H9 (cell line): ENCODE results near the gene PDE8A. TPM values are rescaled to one million over a fixed set of nuclear protein-coding genes. Genes with fewer than 3 reads are reported as not detected.

Experiments used
- DNase-seq: peaks from one replicate; pipeline ENCODE4 v3.0.0-alpha.2; 2017
- H2AFZ ChIP-seq: one replicate; pipeline ENCODE4 v1.6.1; 2013; ENCODE audit warnings: mild to moderate bottlenecking, low read length, control low read depth, moderate library complexity
- H2AK5ac ChIP-seq: 2 replicates; pipeline ENCODE4 v1.6.1; 2013; ENCODE audit warnings: low read length, control low read depth, mixed read lengths; ENCODE audit not compliant: insufficient read length
- H2BK120ac ChIP-seq: one replicate; pipeline ENCODE4 v1.6.1; 2013; ENCODE audit warnings: low read depth, mild to moderate bottlenecking, low read length, control low read depth, inconsistent platforms; ENCODE audit not compliant: poor library complexity, severe bottlenecking
- H2BK12ac ChIP-seq: 2 replicates; pipeline ENCODE4 v1.6.1; 2013; ENCODE audit warnings: low read length, control low read depth, mixed read lengths, low read depth; ENCODE audit not compliant: insufficient read length
- H2BK15ac ChIP-seq: 2 replicates; pipeline ENCODE4 v1.6.1; 2013; ENCODE audit warnings: low read depth, low read length, control low read depth
- H2BK20ac ChIP-seq: one replicate; pipeline ENCODE4 v1.6.1; 2013; ENCODE audit warnings: low read depth, mild to moderate bottlenecking, low read length, control low read depth, inconsistent platforms; ENCODE audit not compliant: poor library complexity, severe bottlenecking
- H2BK5ac ChIP-seq: 2 replicates; pipeline ENCODE4 v1.6.1; 2013; ENCODE audit warnings: low read length, control low read depth, mixed read lengths; ENCODE audit not compliant: insufficient read length
- H3K14ac ChIP-seq: 2 replicates; pipeline ENCODE4 v1.6.1; 2013; ENCODE audit warnings: low read length, control low read depth; ENCODE audit not compliant: insufficient read depth
- H3K18ac ChIP-seq: 2 replicates; pipeline ENCODE4 v1.6.1; 2013; ENCODE audit warnings: low read depth, mild to moderate bottlenecking, mixed read lengths, low read length, control low read depth; ENCODE audit not compliant: insufficient read length
- H3K23ac ChIP-seq: 2 replicates; pipeline ENCODE4 v1.6.1; 2013; ENCODE audit warnings: low read length, control low read depth, mixed read lengths, low read depth; ENCODE audit not compliant: insufficient read length
- H3K23me2 ChIP-seq: 2 replicates; pipeline ENCODE4 v1.6.1; 2013; ENCODE audit warnings: low read depth, mild to moderate bottlenecking, mixed read lengths, low read length, control low read depth; ENCODE audit not compliant: insufficient read length, poor library complexity, severe bottlenecking
- H3K27ac ChIP-seq: 2 replicates; pipeline ENCODE4 v1.5.1; 2013; ENCODE audit warnings: low read length, control low read depth, mixed read lengths, low read depth; ENCODE audit not compliant: insufficient read length
- H3K27me3 ChIP-seq: 2 replicates; pipeline ENCODE4 v1.6.1; 2013; ENCODE audit warnings: low read length, control low read depth, inconsistent platforms; ENCODE audit not compliant: insufficient read depth
- H3K4ac ChIP-seq: 2 replicates; pipeline ENCODE4 v1.6.1; 2013; ENCODE audit warnings: low read depth, mild to moderate bottlenecking, control low read depth, inconsistent platforms, low read length, moderate library complexity
- H3K4me1 ChIP-seq: 2 replicates; pipeline ENCODE4 v1.6.1; 2013; ENCODE audit warnings: low read length, control low read depth, inconsistent platforms; ENCODE audit not compliant: insufficient read depth
- H3K4me2 ChIP-seq: 2 replicates; pipeline ENCODE4 v1.6.1; 2013; ENCODE audit warnings: low read length, control low read depth, mixed read lengths; ENCODE audit not compliant: insufficient read length, insufficient read depth
- H3K56ac ChIP-seq: 2 replicates; pipeline ENCODE4 v1.6.1; 2013; ENCODE audit warnings: low read depth, mild to moderate bottlenecking, mixed read lengths, low read length, control low read depth; ENCODE audit not compliant: insufficient read length
- H3K79me1 ChIP-seq: 2 replicates; pipeline ENCODE4 v1.6.1; 2013; ENCODE audit warnings: low read depth, mild to moderate bottlenecking, moderate library complexity, low read length, control low read depth, inconsistent platforms; ENCODE audit not compliant: insufficient read depth, poor library complexity, severe bottlenecking
- H3K79me2 ChIP-seq: 2 replicates; pipeline ENCODE4 v1.6.1; 2013; ENCODE audit warnings: low read length, control low read depth, inconsistent platforms; ENCODE audit not compliant: insufficient read depth
- H3K9ac ChIP-seq: 2 replicates; pipeline ENCODE4 v1.6.1; 2013; ENCODE audit warnings: low read length, control low read depth, mixed read lengths; ENCODE audit not compliant: insufficient read length; ENCODE audit errors: extremely low read depth
- H3K9me3 ChIP-seq: one replicate; pipeline ENCODE4 v1.6.1; 2013; ENCODE audit warnings: low read depth, low read length, inconsistent platforms; ENCODE audit not compliant: control insufficient read depth
- H3T11ph ChIP-seq: one replicate; pipeline ENCODE4 v1.6.1; 2013; ENCODE audit warnings: mild to moderate bottlenecking, low read length, control low read depth, inconsistent platforms
- H4K20me1 ChIP-seq: one replicate; pipeline ENCODE4 v1.6.1; 2013; ENCODE audit not compliant: control insufficient read depth, insufficient read length, insufficient read depth
- H4K5ac ChIP-seq: 2 replicates; pipeline ENCODE4 v1.6.1; 2013; ENCODE audit warnings: low read depth, mild to moderate bottlenecking, mixed read lengths, low read length, control low read depth; ENCODE audit not compliant: insufficient read length
- H4K8ac ChIP-seq: replicated peaks from 2 replicates; pipeline ENCODE4 v1.6.1; 2013; ENCODE audit warnings: low read length, control low read depth, mixed read lengths, low read depth; ENCODE audit not compliant: insufficient read length
- H4K91ac ChIP-seq: 2 replicates; pipeline ENCODE4 v1.6.1; 2013; ENCODE audit warnings: low read depth, mild to moderate bottlenecking, moderate library complexity, mixed read lengths, low read length, control low read depth; ENCODE audit not compliant: insufficient read length
- H3K27ac Mint-ChIP-seq, 3 experiments: 2 replicates in 2 of 3; 3 replicates in 1 of 3; pipeline ENCODE4 v1.8.0; 2020 to 2021; ENCODE audit warnings: mixed read lengths in 3 of 3, mild to moderate bottlenecking in 1 of 3, moderate library complexity in 1 of 3
- H3K27me3 Mint-ChIP-seq: 2 replicates; pipeline ENCODE4 v1.8.0; 2021; ENCODE audit warnings: low read depth, mild to moderate bottlenecking, moderate library complexity, mixed read lengths
- H3K36me3 Mint-ChIP-seq, 3 experiments: 2 replicates in 2 of 3; 3 replicates in 1 of 3; pipeline ENCODE4 v1.8.0; 2020 to 2021; ENCODE audit warnings: low read depth in 3 of 3, mixed read lengths in 3 of 3; ENCODE audit not compliant: insufficient read depth in 1 of 3
- H3K4me1 Mint-ChIP-seq, 2 experiments: 2 replicates each; pipeline ENCODE4 v1.8.0; 2020; ENCODE audit warnings: mixed read lengths in 2 of 2
- H3K4me3 Mint-ChIP-seq, 2 experiments: 2 replicates in 1 of 2; 3 replicates in 1 of 2; pipeline ENCODE4 v1.8.0; 2020 to 2021; ENCODE audit warnings: mild to moderate bottlenecking in 2 of 2, mixed read lengths in 2 of 2, moderate library complexity in 1 of 2
- H3K9me3 Mint-ChIP-seq, 2 experiments: 2 replicates in 1 of 2; 3 replicates in 1 of 2; pipeline ENCODE4 v1.8.0; 2020; ENCODE audit warnings: mild to moderate bottlenecking in 2 of 2, mixed read lengths in 2 of 2, moderate library complexity in 1 of 2
- WGBS: extraction: QIAGEN DNeasy Blood & Tissue Kit; methylation state at CpG from one replicate; pipeline ENCODE4 v1.1.7; 2013; ENCODE audit warnings: missing lambda C conversion rate, low lambda C conversion rate, mixed read lengths; ENCODE audit not compliant: insufficient read length; ENCODE audit errors: extremely low coverage; 5-methylcytosine and 5-hydroxymethylcytosine counted together
- total RNA-seq: library from RNA; stranded (reverse); gene quantifications from 2 replicates; pipeline ENCODE4 v1.2.1, GENCODE V29; 2021
- TF ChIP-seq, protein P1 (sequence below): fragments of 200-600 bp; sonication (generic); conservative IDR thresholded peaks from 3 replicates; pipeline ENCODE4 v1.8.0; 2021; ENCODE audit warnings: antibody characterized with exemption, mild to moderate bottlenecking

The PDE8A gene
- total RNA-seq, 1 experiment from 2014 or later, result 9.3 TPM

DNA sequence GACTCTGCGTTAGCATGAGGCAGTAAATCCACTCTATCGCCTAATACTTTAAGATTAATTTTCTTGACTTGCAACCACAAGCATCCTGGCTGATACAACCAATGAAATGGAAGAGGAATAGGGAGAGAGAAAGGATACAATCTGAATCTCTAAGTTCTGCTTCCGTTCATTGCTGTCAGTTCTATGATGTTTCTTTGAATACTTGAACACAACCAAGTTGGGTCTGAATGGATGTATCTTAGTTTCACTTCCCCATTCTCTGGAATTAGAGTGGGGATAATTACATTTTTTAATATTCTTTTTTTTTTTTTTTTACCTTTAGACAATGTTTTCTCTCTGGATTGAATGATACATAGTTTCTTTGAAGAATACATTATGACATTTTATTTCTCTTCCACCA lies 22.9 kb downstream of the PDE8A start:
- TF ChIP-seq, protein P1, sequence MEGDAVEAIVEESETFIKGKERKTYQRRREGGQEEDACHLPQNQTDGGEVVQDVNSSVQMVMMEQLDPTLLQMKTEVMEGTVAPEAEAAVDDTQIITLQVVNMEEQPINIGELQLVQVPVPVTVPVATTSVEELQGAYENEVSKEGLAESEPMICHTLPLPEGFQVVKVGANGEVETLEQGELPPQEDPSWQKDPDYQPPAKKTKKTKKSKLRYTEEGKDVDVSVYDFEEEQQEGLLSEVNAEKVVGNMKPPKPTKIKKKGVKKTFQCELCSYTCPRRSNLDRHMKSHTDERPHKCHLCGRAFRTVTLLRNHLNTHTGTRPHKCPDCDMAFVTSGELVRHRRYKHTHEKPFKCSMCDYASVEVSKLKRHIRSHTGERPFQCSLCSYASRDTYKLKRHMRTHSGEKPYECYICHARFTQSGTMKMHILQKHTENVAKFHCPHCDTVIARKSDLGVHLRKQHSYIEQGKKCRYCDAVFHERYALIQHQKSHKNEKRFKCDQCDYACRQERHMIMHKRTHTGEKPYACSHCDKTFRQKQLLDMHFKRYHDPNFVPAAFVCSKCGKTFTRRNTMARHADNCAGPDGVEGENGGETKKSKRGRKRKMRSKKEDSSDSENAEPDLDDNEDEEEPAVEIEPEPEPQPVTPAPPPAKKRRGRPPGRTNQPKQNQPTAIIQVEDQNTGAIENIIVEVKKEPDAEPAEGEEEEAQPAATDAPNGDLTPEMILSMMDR, result no peak
- Histone ChIP-seq H3K4me2 (no peak overlapping the region), H3K4ac (no peak overlapping the region), H2BK12ac (no peak overlapping the region), H2BK5ac (no peak overlapping the region), H4K20me1 (no peaks in the 10 kb centered on the region), H2AK5ac (no peak overlapping the region), H3K4me1 (no peaks in the 10 kb centered on the region), H3K27me3 (no peaks in the 10 kb centered on the region), H4K8ac (no peak overlapping the region), H3K9ac (no peak overlapping the region), H3K79me1 (no peaks in the 10 kb centered on the region), H2BK20ac (no peak overlapping the region), H2AFZ (no peak overlapping the region), H3K9me3 (no peaks in the 10 kb centered on the region), H3K14ac (no peak overlapping the region), H3K27ac (no peak overlapping the region), H2BK120ac (no peak overlapping the region), H3K18ac (no peak overlapping the region), H3T11ph (no peak overlapping the region), H3K79me2 (0 out of 2 replicates have a peak, but pooled peaks cover 3% of the 10 kb centered on the region), H4K91ac (no peak overlapping the region), H4K5ac (no peak overlapping the region), H3K23ac (no peak overlapping the region), H3K56ac (no peak overlapping the region), H3K23me2 (no peaks in the 10 kb centered on the region), H2BK15ac (no peak overlapping the region)
- H3K36me3 Mint-ChIP-seq, result no peaks in the 10 kb centered on the region; a peak in 1 of 7 replicates
- H3K27me3 Mint-ChIP-seq, result no peaks in the 10 kb centered on the region
- no peak for DNase-seq
- no peak overlapping the region for H3K4me3 Mint-ChIP-seq
- WGBS, result no CpG with 5 or more reads among the region's 3 CpGs
- peaks cover 10 to 18% of the 10 kb centered on the region in 2 experiments; a peak in 2 of 4 replicates for H3K4me1 Mint-ChIP-seq
- H3K27ac Mint-ChIP-seq, result 0 out of 7 replicates have a peak overlapping the region, but pooled peaks of 1 of the 3 experiments have one; percentile 9
- no peaks in the 10 kb centered on the region for H3K9me3 Mint-ChIP-seq
